OCI-M1 (cell line): ENCODE results near the gene INPP5A.
A peak's percentile ranks its signal among the peaks of the same experiment; 100 is the strongest.
"Not testable (repeated sequence)": the region's sequence is repeated elsewhere in the genome, so short reads cannot be mapped to it uniquely, and the experiment has no call there.

ENCODE experiments used
- DNase-seq: peaks from one replicate; lab custom pipeline; 2025; lab: John Stamatoyannopoulos, UW

INPP5A gene

GRCh38 chr10:132562916-132563456 is 25.4 kb downstream of the INPP5A start:
- no peak for DNase-seq

GRCh38 chr10:132563485-132564248 is 26.1 kb downstream of the INPP5A start:
- DNase-seq: no peak

- DNase-seq: no peak
Measured at GRCh38 chr10:132564249-132564605, 26.6 kb downstream of the INPP5A start.

- no peak for DNase-seq
Measured at GRCh38 chr10:132564690-132565089, 27.1 kb downstream of the INPP5A start.

GRCh38 chr10:132565516-132566209 is 28.1 kb downstream of the INPP5A start:
- no peak for DNase-seq

GRCh38 chr10:132566892-132567291 is 29.3 kb downstream of the INPP5A start:
- DNase-seq: no peak

GRCh38 chr10:132570265-132570664 is 32.7 kb downstream of the INPP5A start:
- DNase-seq: no peak

GRCh38 chr10:132570771-132571649 is 33.4 kb downstream of the INPP5A start:
- no peak for DNase-seq

- DNase-seq: peak; percentile 81
Measured at GRCh38 chr10:132571650-132572544, 34.3 kb downstream of the INPP5A start.

- peak; percentile 60 for DNase-seq
Measured at GRCh38 chr10:132572545-132572937, 35.0 kb downstream of the INPP5A start.

GRCh38 chr10:132572946-132573345 is 35.4 kb downstream of the INPP5A start:
- DNase-seq: not testable (repeated sequence)

GRCh38 chr10:132574288-132574687 is 36.7 kb downstream of the INPP5A start:
- DNase-seq: no peak

GRCh38 chr10:132574783-132575319 is 37.3 kb downstream of the INPP5A start:
- no peak for DNase-seq

- DNase-seq: peak; percentile 71
Measured at GRCh38 chr10:132575320-132576201, 38.0 kb downstream of the INPP5A start.

GRCh38 chr10:132576671-132577349 is 39.2 kb downstream of the INPP5A start:
- no peak for DNase-seq

GRCh38 chr10:132577350-132578003 is 39.9 kb downstream of the INPP5A start:
- peak; percentile 40 for DNase-seq

- no peak for DNase-seq
Measured at GRCh38 chr10:132578287-132578951, 40.8 kb downstream of the INPP5A start.
